Hippocampal formation (tissue), 2 donors: ENCODE results near the gene CHD1L.
"Not testable (repeated sequence)": the region's sequence is repeated elsewhere in the genome, so short reads cannot be mapped to it uniquely, and the experiment has no call there.

Source experiments
- DNase-seq, 2 donors: peaks; one replicate each; lab custom pipeline; 2025; lab: John Stamatoyannopoulos, UW

Gene CHD1L

GRCh38 chr1:147267711-147268110 is 25.2 kb downstream of the CHD1L start:
- DNase-seq, result no peak

- DNase-seq, result no peak
Observed at GRCh38 chr1:147270721-147271120, 28.2 kb downstream of the CHD1L start.

GRCh38 chr1:147272042-147272441 is 29.6 kb downstream of the CHD1L start:
- DNase-seq, result no peak

- DNase-seq, result peak in 1 of 2 donors; percentile 57
Observed at GRCh38 chr1:147273409-147274336, 31.2 kb downstream of the CHD1L start.

GRCh38 chr1:147281950-147282349 is 39.5 kb downstream of the CHD1L start:
- no peak for DNase-seq

GRCh38 chr1:147283011-147283410 is 40.5 kb downstream of the CHD1L start:
- DNase-seq, result no peak

- DNase-seq, result no peak
Observed at GRCh38 chr1:147287133-147287865, 44.8 kb downstream of the CHD1L start.

GRCh38 chr1:147292012-147292411 is 49.5 kb downstream of the CHD1L start:
- DNase-seq, result no peak

GRCh38 chr1:147292631-147293251 is 50.3 kb downstream of the CHD1L start:
- DNase-seq, result no peak

- DNase-seq, result no peak
Observed at GRCh38 chr1:147297438-147297837, 55.0 kb downstream of the CHD1L start.

- DNase-seq, result not testable (repeated sequence)
Observed at GRCh38 chr1:147305803-147306202, 63.3 kb downstream of the CHD1L start.

GRCh38 chr1:147316968-147317367 is 74.5 kb downstream of the CHD1L start:
- no peak for DNase-seq

GRCh38 chr1:147326933-147327687 is 84.6 kb downstream of the CHD1L start:
- DNase-seq, result not testable (repeated sequence)

- no peak for DNase-seq
Observed at GRCh38 chr1:147334292-147334691, 91.8 kb downstream of the CHD1L start.

GRCh38 chr1:147336291-147336690 is 93.8 kb downstream of the CHD1L start:
- no peak for DNase-seq

GRCh38 chr1:147337040-147337630 is 94.7 kb downstream of the CHD1L start:
- DNase-seq, result no peak

GRCh38 chr1:147338571-147338970 is 96.1 kb downstream of the CHD1L start:
- DNase-seq, result no peak

- no peak for DNase-seq
Observed at GRCh38 chr1:147341246-147341645, 98.8 kb downstream of the CHD1L start.
